HepG2 (cell line): ENCODE measurements around the gene STOML2. TPM values are rescaled to one million over a fixed set of nuclear protein-coding genes. Genes with fewer than 3 reads are reported as not detected.

ENCODE experiments used
- FOSL1 ChIP-seq: sonication (generic); formaldehyde crosslinking; IDR thresholded peaks from 2 replicates; pipeline ENCODE4 v1.9.0; 2021; ENCODE audit warnings: missing genetic modification reagents, borderline replicate concordance
- FOXP1 ChIP-seq, 2 experiments: fragments of 450-650 bp in 1 of 2; IDR thresholded peaks; 2 replicates each; pipeline ENCODE4 v1.6.1; 2017 to 2018; ENCODE audit warnings: antibody characterized with exemption in 1 of 2
- KAT7 ChIP-seq: IDR thresholded peaks from 2 replicates; pipeline ENCODE4 v1.6.1; 2018; ENCODE audit warnings: borderline replicate concordance, missing compliant biosample characterization
- KDM5B ChIP-seq: sonication (generic); formaldehyde crosslinking; IDR thresholded peaks from 2 replicates; pipeline ENCODE4 v1.4.0; 2020; ENCODE audit warnings: missing genetic modification reagents, mild to moderate bottlenecking, borderline replicate concordance
- MLLT10 ChIP-seq: sonication (generic); formaldehyde crosslinking; IDR thresholded peaks from 2 replicates; pipeline ENCODE4 v1.4.0; 2020; ENCODE audit warnings: missing genetic modification reagents
- RNF219 ChIP-seq: sonication (generic); formaldehyde crosslinking; IDR thresholded peaks from 2 replicates; pipeline ENCODE4 v1.5.0; 2020; ENCODE audit warnings: mild to moderate bottlenecking, missing genetic modification reagents
- SAFB2 ChIP-seq: sonication (generic); formaldehyde crosslinking; IDR thresholded peaks from 2 replicates; pipeline ENCODE4 v1.5.1; 2020; ENCODE audit warnings: missing genetic modification reagents, low read depth, mild to moderate bottlenecking, borderline replicate concordance
- TARDBP ChIP-seq: sonication (generic); formaldehyde crosslinking; IDR thresholded peaks from 2 replicates; pipeline ENCODE4 v1.8.0; 2022; ENCODE audit warnings: mild to moderate bottlenecking, missing genetic modification reagents
- USF2 ChIP-seq, 2 experiments: sonication (generic) in 1 of 2; formaldehyde crosslinking in 1 of 2; IDR thresholded peaks; 2 replicates each; pipeline versions ENCODE4 v1.5.1 to v1.6.1; 2011 to 2020; ENCODE audit warnings: borderline replicate concordance in 1 of 2, low read depth in 1 of 2, low read length in 1 of 2, mild to moderate bottlenecking in 1 of 2, missing genetic modification reagents in 1 of 2, moderate library complexity in 1 of 2
- ZFY ChIP-seq: sonication (generic); formaldehyde crosslinking; IDR thresholded peaks from 2 replicates; pipeline ENCODE4 v1.4.0; 2020; ENCODE audit warnings: missing genetic modification reagents
- ZNF282 ChIP-seq: fragments of 450-650 bp; IDR thresholded peaks from 2 replicates; pipeline ENCODE4 v1.6.1; 2018; ENCODE audit not compliant: partially characterized antibody
- ZNF367 ChIP-seq: sonication (generic); formaldehyde crosslinking; IDR thresholded peaks from 2 replicates; pipeline ENCODE4 v1.4.0; 2020; ENCODE audit warnings: missing genetic modification reagents, borderline replicate concordance
- ZNF468 ChIP-seq: sonication (generic); formaldehyde crosslinking; IDR thresholded peaks from 2 replicates; pipeline ENCODE4 v1.8.0; 2022; ENCODE audit warnings: mild to moderate bottlenecking, moderate library complexity, missing genetic modification reagents
- ZNF598 ChIP-seq: sonication (generic); formaldehyde crosslinking; IDR thresholded peaks from 2 replicates; pipeline ENCODE4 v1.5.1; 2020; ENCODE audit warnings: mild to moderate bottlenecking, missing genetic modification reagents, borderline replicate concordance
- ZNF614 ChIP-seq: IDR thresholded peaks from 2 replicates; pipeline ENCODE4 v1.6.1; 2018; ENCODE audit warnings: missing biosample characterization, missing genetic modification reagents, inconsistent platforms, borderline replicate concordance
- ZNF737 ChIP-seq: sonication (generic); formaldehyde crosslinking; IDR thresholded peaks from 2 replicates; pipeline ENCODE4 v1.5.0; 2020; ENCODE audit warnings: missing genetic modification reagents, mild to moderate bottlenecking, borderline replicate concordance
- ZNF775 ChIP-seq: sonication (generic); formaldehyde crosslinking; IDR thresholded peaks from 2 replicates; pipeline ENCODE4 v1.4.0; 2020; ENCODE audit warnings: missing genetic modification reagents, mild to moderate bottlenecking, moderate library complexity, borderline replicate concordance
- ZSCAN29 ChIP-seq: sonication (generic); formaldehyde crosslinking; conservative IDR thresholded peaks from 2 replicates; pipeline ENCODE4 v1.4.0; 2020; ENCODE audit warnings: mild to moderate bottlenecking, missing genetic modification reagents
- polyA plus RNA-seq, 8 experiments: library from polyadenylated mRNA; depleted of rRNA in 3 of 8; stranded (reverse) in 7 of 8; unstranded in 1 of 8; fragments of >200 nt; fragmentation: Illumina TruSeq in 4 of 8; extraction: Trizol in 4 of 8; gene quantifications; 2 replicates each; pipeline versions ENCODE4 v1.2.1 to v1.2.3, GENCODE V29; 2011 to 2016; ENCODE audit warnings: low read depth in 4 of 8, missing spikeins in 1 of 8, mixed read lengths in 1 of 8; ENCODE audit not compliant: insufficient read depth in 1 of 8
- total RNA-seq, 5 experiments: library from RNA; depleted of rRNA; stranded (reverse); fragments of >200 nt; fragmentation: Illumina TruSeq; extraction: Trizol; gene quantifications; 2 replicates each; pipeline ENCODE4 v1.2.3, GENCODE V29; 2016; ENCODE audit warnings: low read depth in 1 of 5
- TF ChIP-seq, protein P1 (sequence below): sonication (generic); formaldehyde crosslinking; IDR thresholded peaks from 2 replicates; pipeline ENCODE4 v1.9.0; 2021; ENCODE audit warnings: missing genetic modification reagents, borderline replicate concordance
- TF ChIP-seq, protein P2 (sequence below): sonication (generic); formaldehyde crosslinking; IDR thresholded peaks from 2 replicates; pipeline ENCODE4 v1.5.0; 2020; ENCODE audit warnings: missing genetic modification reagents

The STOML2 gene
- total and polyA plus RNA-seq, 2 of the 13 experiments (the other 11 are each of a cell fraction or from before 2014, with no cell fraction given), result 245 to 250 TPM

DNA sequence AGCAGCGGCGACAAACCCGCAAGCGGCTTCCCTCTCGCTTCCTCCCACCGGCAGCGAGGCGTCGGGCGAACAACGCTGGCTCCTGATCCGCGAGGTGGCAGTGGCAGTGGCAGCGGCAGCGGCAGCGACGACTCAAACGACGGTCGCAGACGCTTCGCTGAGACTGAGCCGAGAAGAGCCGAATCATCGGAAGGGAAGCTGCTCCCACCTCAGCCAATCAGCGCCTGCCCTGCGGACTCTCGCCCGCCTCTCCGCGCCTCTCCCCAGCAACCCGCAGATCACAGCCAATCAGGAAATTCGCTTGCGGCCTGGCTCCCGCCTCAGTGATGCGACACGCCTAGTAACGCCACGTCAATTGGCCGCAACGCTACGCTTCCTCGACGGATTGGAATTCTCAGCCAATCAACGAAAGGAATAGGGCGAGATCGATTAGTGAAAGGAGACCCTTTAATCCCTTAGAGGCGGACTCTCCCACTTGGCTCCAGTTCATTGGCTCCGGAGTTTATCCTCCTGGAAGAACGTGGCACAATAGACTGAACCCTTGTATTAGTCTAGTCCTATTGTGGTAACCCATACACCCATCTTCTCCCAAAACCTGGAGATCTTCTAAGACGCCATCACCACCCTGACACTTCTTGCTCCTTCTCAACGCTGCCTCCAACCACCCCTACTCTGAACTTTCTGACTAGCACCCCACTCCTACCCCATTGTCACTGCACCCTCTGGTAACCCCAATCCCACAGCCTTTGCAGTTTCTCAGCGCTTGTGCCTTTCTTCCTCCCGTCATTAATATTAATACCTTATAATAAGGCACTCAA, 30.3 kb downstream of the STOML2 start, which contains the start of gene VCP (continued):
- TF ChIP-seq, protein P1, sequence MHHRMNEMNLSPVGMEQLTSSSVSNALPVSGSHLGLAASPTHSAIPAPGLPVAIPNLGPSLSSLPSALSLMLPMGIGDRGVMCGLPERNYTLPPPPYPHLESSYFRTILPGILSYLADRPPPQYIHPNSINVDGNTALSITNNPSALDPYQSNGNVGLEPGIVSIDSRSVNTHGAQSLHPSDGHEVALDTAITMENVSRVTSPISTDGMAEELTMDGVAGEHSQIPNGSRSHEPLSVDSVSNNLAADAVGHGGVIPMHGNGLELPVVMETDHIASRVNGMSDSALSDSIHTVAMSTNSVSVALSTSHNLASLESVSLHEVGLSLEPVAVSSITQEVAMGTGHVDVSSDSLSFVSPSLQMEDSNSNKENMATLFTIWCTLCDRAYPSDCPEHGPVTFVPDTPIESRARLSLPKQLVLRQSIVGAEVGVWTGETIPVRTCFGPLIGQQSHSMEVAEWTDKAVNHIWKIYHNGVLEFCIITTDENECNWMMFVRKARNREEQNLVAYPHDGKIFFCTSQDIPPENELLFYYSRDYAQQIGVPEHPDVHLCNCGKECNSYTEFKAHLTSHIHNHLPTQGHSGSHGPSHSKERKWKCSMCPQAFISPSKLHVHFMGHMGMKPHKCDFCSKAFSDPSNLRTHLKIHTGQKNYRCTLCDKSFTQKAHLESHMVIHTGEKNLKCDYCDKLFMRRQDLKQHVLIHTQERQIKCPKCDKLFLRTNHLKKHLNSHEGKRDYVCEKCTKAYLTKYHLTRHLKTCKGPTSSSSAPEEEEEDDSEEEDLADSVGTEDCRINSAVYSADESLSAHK (CRISPR knock-in tag), result no peak
- no peak for TF ChIP-seq TARDBP (CRISPR knock-in tag)
- TF ChIP-seq FOSL1, result no peak
- no peak for TF ChIP-seq ZNF737 (CRISPR knock-in tag)
- TF ChIP-seq KDM5B, result no peak
- TF ChIP-seq ZSCAN29 (CRISPR knock-in tag), result no peak
- TF ChIP-seq ZFY, result peak; percentile 58
- TF ChIP-seq, protein P2, sequence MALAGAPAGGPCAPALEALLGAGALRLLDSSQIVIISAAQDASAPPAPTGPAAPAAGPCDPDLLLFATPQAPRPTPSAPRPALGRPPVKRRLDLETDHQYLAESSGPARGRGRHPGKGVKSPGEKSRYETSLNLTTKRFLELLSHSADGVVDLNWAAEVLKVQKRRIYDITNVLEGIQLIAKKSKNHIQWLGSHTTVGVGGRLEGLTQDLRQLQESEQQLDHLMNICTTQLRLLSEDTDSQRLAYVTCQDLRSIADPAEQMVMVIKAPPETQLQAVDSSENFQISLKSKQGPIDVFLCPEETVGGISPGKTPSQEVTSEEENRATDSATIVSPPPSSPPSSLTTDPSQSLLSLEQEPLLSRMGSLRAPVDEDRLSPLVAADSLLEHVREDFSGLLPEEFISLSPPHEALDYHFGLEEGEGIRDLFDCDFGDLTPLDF (CRISPR knock-in tag), result no peak
- no peak for TF ChIP-seq RNF219 (CRISPR knock-in tag)
- TF ChIP-seq ZNF598 (CRISPR knock-in tag), result no peak
- TF ChIP-seq ZNF614 (CRISPR knock-in tag), result no peak; the same call in 1 of the 2 replicates
- no peak for TF ChIP-seq ZNF468
- no peak for TF ChIP-seq KAT7 (CRISPR knock-in tag)
- no peak for TF ChIP-seq MLLT10 (CRISPR knock-in tag)
- TF ChIP-seq ZNF775 (CRISPR knock-in tag), result no peak
- TF ChIP-seq FOXP1 (IDR thresholded peaks at IDR 0.05), result no peak
- no peak for TF ChIP-seq FOXP1 (CRISPR knock-in tag; IDR thresholded peaks at IDR 0.05)
- TF ChIP-seq SAFB2 (CRISPR knock-in tag), result no peak
- TF ChIP-seq ZNF367 (CRISPR knock-in tag), result peak; percentile 82; the same call in 1 of the 2 replicates
- no peak for TF ChIP-seq ZNF282
- no peak for TF ChIP-seq USF2 (IDR thresholded peaks at IDR 0.05; ENCODE audit: low read depth, low read length)
- TF ChIP-seq USF2 (CRISPR knock-in tag; IDR thresholded peaks at IDR 0.05; ENCODE audit: borderline replicate concordance), result no peak
